PC-9 (cell line): ENCODE results near the gene SELENOS. TPM values are rescaled to one million over a fixed set of nuclear protein-coding genes. Genes with fewer than 3 reads are reported as not detected.
A peak's percentile ranks its signal among the peaks of the same experiment; 100 is the strongest.

Source experiments
- BruUV-seq: library from RNA; stranded (reverse); fragments of 400-500 nt; replicated peaks from 2 replicates; lab custom pipeline; 2021; lab: Mats Ljungman, UMichigan
- CTCF ChIA-PET: fragments of 300-600 bp; sonication (Branson Sonifier 250); formaldehyde crosslinking; loops from one replicate; lab custom pipeline; 2022; ENCODE audit warnings: antibody characterized with exemption; lab: Charles Lee
- POLR2A ChIA-PET: fragments of 300-600 bp; sonication (Branson Sonifier 250); formaldehyde crosslinking; loops from one replicate; lab custom pipeline; 2022; ENCODE audit warnings: antibody characterized with exemption; ENCODE audit not compliant: unreplicated experiment; lab: Charles Lee
- DNase-seq, 2 experiments: peaks; one replicate each; pipeline versions ENCODE4 v3.0.0 to v3.0.0-alpha.2; 2015 to 2022; ENCODE audit warnings: mixed read lengths in 1 of 2
- H2AFZ ChIP-seq: fragments of 200-600 bp; sonication (generic); 2 replicates; pipeline ENCODE4 v1.8.1; 2017; ENCODE audit warnings: antibody characterized with exemption
- H3F3A ChIP-seq: fragments of 200-600 bp; sonication (generic); 2 replicates; pipeline ENCODE4 v1.8.1; 2017; ENCODE audit warnings: antibody characterized with exemption, mild to moderate bottlenecking, low read depth; ENCODE audit not compliant: insufficient read depth
- H3K27ac ChIP-seq: fragments of 200-600 bp; sonication (generic); 2 replicates; pipeline ENCODE4 v1.6.1; 2016; ENCODE audit warnings: mixed run types
- H3K27me3 ChIP-seq: fragments of 200-600 bp; sonication (generic); 2 replicates; pipeline ENCODE4 v1.6.1; 2016; ENCODE audit warnings: low read depth, mixed run types; ENCODE audit not compliant: insufficient read depth
- H3K36me3 ChIP-seq: fragments of 200-600 bp; sonication (generic); 2 replicates; pipeline ENCODE4 v1.6.1; 2016; ENCODE audit warnings: low read depth, mixed run types
- H3K4me1 ChIP-seq: fragments of 200-600 bp; sonication (generic); replicated peaks from 2 replicates; pipeline ENCODE4 v1.6.1; 2016; ENCODE audit warnings: mixed run types; ENCODE audit not compliant: insufficient read depth
- H3K4me2 ChIP-seq: fragments of 200-600 bp; sonication (generic); 2 replicates; pipeline ENCODE4 v1.6.1; 2017; ENCODE audit warnings: mixed run types
- H3K4me3 ChIP-seq: fragments of 200-600 bp; sonication (generic); 2 replicates; pipeline ENCODE4 v1.6.1; 2016; ENCODE audit warnings: mixed run types
- H3K79me2 ChIP-seq: fragments of 200-600 bp; sonication (generic); 2 replicates; pipeline ENCODE4 v1.6.1; 2017; ENCODE audit warnings: low read depth, mixed run types
- H3K9me2 ChIP-seq: fragments of 200-600 bp; sonication (generic); 2 replicates; pipeline ENCODE4 v1.8.1; 2017; ENCODE audit warnings: mild to moderate bottlenecking; ENCODE audit not compliant: insufficient read depth
- H3K9me3 ChIP-seq: fragments of 200-600 bp; sonication (generic); 2 replicates; pipeline ENCODE4 v1.8.1; 2016; ENCODE audit warnings: low read depth; ENCODE audit not compliant: insufficient read depth
- H4K20me1 ChIP-seq: fragments of 200-600 bp; sonication (generic); 2 replicates; pipeline ENCODE4 v1.8.1; 2017; ENCODE audit not compliant: insufficient read depth
- EZH2 ChIP-seq: fragments of 200-600 bp; sonication (generic); IDR thresholded peaks from 2 replicates; pipeline ENCODE4 v1.8.0; 2017; ENCODE audit warnings: antibody characterized with exemption, low read depth
- intact Hi-C: fragments of 100-400 bp; cut with micrococcal nuclease; formaldehyde crosslinking; loops from one replicate; pipeline ENCODE4 v1.10.0; 2022; ENCODE audit not compliant: unreplicated experiment
- total RNA-seq: library from RNA; stranded (reverse); gene quantifications from 2 replicates; pipeline ENCODE4 v1.2.3, GENCODE V29; 2021
- TF ChIP-seq, protein P1 (sequence below): fragments of 200-600 bp; sonication (generic); conservative IDR thresholded peaks from 2 replicates; pipeline ENCODE4 v1.6.1; 2017; ENCODE audit warnings: mixed run types, antibody characterized with exemption, mild to moderate bottlenecking, moderate library complexity

Gene SELENOS
- total RNA-seq, 1 experiment from 2014 or later, result 28.6 TPM

- H2AFZ ChIP-seq, result peak overlapping the region; percentile 87
- peak overlapping the region; percentile 98 for H3K4me2 ChIP-seq
- intact Hi-C loops, result loop anchor here (5.0 to 10.0 kb wide), 2 partner anchors 336 to 648 kb away; partner anchors contain the start of genes ASB7, LINS1 and LRRK1
- no peaks in the 10 kb centered on the region for H3K36me3 ChIP-seq
- peak overlapping the region; percentile 87 for H3K4me3 ChIP-seq
- H3K27me3 ChIP-seq, result no peaks in the 10 kb centered on the region
- TSS peak; percentile 56 for BruUV-seq
- ChIA-PET POLR2A (no interaction called here), CTCF (no interaction called here)
- TF ChIP-seq, protein P1, sequence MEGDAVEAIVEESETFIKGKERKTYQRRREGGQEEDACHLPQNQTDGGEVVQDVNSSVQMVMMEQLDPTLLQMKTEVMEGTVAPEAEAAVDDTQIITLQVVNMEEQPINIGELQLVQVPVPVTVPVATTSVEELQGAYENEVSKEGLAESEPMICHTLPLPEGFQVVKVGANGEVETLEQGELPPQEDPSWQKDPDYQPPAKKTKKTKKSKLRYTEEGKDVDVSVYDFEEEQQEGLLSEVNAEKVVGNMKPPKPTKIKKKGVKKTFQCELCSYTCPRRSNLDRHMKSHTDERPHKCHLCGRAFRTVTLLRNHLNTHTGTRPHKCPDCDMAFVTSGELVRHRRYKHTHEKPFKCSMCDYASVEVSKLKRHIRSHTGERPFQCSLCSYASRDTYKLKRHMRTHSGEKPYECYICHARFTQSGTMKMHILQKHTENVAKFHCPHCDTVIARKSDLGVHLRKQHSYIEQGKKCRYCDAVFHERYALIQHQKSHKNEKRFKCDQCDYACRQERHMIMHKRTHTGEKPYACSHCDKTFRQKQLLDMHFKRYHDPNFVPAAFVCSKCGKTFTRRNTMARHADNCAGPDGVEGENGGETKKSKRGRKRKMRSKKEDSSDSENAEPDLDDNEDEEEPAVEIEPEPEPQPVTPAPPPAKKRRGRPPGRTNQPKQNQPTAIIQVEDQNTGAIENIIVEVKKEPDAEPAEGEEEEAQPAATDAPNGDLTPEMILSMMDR, result no peak
- no peak for TF ChIP-seq EZH2
- peaks cover 16% of the 10 kb centered on the region for H3K4me1 ChIP-seq
- H3F3A ChIP-seq, result peaks cover 12% of the 10 kb centered on the region; the same call in 1 of the 2 replicates
- H4K20me1 ChIP-seq, result peaks cover 17% of the 10 kb centered on the region
- no peak overlapping the region for H3K27ac ChIP-seq
- peak in 1 of 2 experiments; percentile 55 for DNase-seq
- H3K9me2 ChIP-seq, result no peaks in the 10 kb centered on the region
- no peaks in the 10 kb centered on the region for H3K9me3 ChIP-seq
- H3K79me2 ChIP-seq, result peaks cover 47% of the 10 kb centered on the region
These were observed 26.9 kb downstream of the SELENOS start for GRCh38 chr15:101250341-101250831.

- TF ChIP-seq, protein P1, result no peak
- TF ChIP-seq EZH2, result no peak
- no peak for DNase-seq
- ChIA-PET CTCF (no interaction called here), POLR2A (no interaction called here)
- H4K20me1 ChIP-seq, result peaks cover 22% of the 10 kb centered on the region
- no peaks in the 10 kb centered on the region for H3K9me3 ChIP-seq
- no peak overlapping the region for H3K4me3 ChIP-seq
- H3K27ac ChIP-seq, result no peak overlapping the region
- H3K9me2 ChIP-seq, result no peaks in the 10 kb centered on the region
- no peak overlapping the region for H3K4me2 ChIP-seq
- no TSS peak for BruUV-seq
- peaks cover 15% of the 10 kb centered on the region for H3K4me1 ChIP-seq
- no peaks in the 10 kb centered on the region for H3K27me3 ChIP-seq
- H3K36me3 ChIP-seq, result no peaks in the 10 kb centered on the region
- H2AFZ ChIP-seq, result no peak overlapping the region
- peaks cover 12% of the 10 kb centered on the region; the same call in 1 of the 2 replicates for H3F3A ChIP-seq
- intact Hi-C loops, result no loop called here
- peaks cover 68% of the 10 kb centered on the region for H3K79me2 ChIP-seq
These were observed 29.0 kb downstream of the SELENOS start for GRCh38 chr15:101248274-101248673.

GRCh38 chr15:101246824-101247745 is 30.2 kb downstream of the SELENOS start:
- intact Hi-C loops, result no loop called here
- Histone ChIP-seq H4K20me1 (peaks cover 28% of the 10 kb centered on the region), H2AFZ (no peak overlapping the region), H3F3A (0 out of 2 replicates have a peak, but pooled peaks cover 5% of the 10 kb centered on the region), H3K9me3 (no peaks in the 10 kb centered on the region), H3K36me3 (no peaks in the 10 kb centered on the region), H3K4me3 (no peak overlapping the region), H3K4me2 (no peak overlapping the region), H3K79me2 (peaks cover 78% of the 10 kb centered on the region), H3K27me3 (no peaks in the 10 kb centered on the region), H3K9me2 (no peaks in the 10 kb centered on the region), H3K4me1 (peaks cover 11% of the 10 kb centered on the region), H3K27ac (no peak overlapping the region)
- no TSS peak for BruUV-seq
- no peak for DNase-seq
- ChIA-PET POLR2A (no interaction called here), CTCF (interaction anchor here (0.6 kb wide), 1 partner anchor 1285 kb away, joined by 6 read pairs; no protein-coding TSS in a partner anchor)
- TF ChIP-seq, protein P1, result no peak
- TF ChIP-seq EZH2, result no peak
